ENCODE data around the gene BARX2.

The BARX2 gene

DNA sequence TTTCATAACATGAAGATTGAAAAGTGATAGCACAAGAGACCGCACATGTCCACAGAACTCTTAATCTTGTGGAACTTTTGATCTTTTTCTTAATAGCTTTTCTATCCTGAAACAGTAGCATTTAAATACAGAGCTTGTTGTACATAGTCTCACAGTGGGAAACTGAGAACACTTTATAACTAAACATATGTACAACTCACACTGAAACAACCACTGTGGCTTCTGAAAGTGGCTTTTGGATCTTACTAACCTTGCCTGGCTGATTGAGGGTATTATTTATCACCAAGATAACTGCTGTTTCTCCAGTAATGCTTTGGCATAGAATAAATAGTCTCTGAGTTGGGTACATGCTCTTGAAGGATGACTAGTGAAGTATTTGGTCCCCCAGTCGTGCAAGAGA lies 10.2 kb downstream of the BARX2 start:
- no peaks in the 10 kb centered on the region for H3K9me3 ChIP-seq
- no peaks in the 10 kb centered on the region for H3K4me1 ChIP-seq
- TF ChIP-seq, protein P1, sequence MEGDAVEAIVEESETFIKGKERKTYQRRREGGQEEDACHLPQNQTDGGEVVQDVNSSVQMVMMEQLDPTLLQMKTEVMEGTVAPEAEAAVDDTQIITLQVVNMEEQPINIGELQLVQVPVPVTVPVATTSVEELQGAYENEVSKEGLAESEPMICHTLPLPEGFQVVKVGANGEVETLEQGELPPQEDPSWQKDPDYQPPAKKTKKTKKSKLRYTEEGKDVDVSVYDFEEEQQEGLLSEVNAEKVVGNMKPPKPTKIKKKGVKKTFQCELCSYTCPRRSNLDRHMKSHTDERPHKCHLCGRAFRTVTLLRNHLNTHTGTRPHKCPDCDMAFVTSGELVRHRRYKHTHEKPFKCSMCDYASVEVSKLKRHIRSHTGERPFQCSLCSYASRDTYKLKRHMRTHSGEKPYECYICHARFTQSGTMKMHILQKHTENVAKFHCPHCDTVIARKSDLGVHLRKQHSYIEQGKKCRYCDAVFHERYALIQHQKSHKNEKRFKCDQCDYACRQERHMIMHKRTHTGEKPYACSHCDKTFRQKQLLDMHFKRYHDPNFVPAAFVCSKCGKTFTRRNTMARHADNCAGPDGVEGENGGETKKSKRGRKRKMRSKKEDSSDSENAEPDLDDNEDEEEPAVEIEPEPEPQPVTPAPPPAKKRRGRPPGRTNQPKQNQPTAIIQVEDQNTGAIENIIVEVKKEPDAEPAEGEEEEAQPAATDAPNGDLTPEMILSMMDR (IDR thresholded peaks at IDR 0.05; ENCODE audit: low read depth, low read length) = no peak
- H3K27me3 ChIP-seq = no peaks in the 10 kb centered on the region; the same call in none of the 2 replicates
- no peak overlapping the region for H3K4me3 ChIP-seq (ENCODE audit: low read depth, low read length)
- no peak for DNase-seq
- H3K36me3 ChIP-seq = no peaks in the 10 kb centered on the region

DNA sequence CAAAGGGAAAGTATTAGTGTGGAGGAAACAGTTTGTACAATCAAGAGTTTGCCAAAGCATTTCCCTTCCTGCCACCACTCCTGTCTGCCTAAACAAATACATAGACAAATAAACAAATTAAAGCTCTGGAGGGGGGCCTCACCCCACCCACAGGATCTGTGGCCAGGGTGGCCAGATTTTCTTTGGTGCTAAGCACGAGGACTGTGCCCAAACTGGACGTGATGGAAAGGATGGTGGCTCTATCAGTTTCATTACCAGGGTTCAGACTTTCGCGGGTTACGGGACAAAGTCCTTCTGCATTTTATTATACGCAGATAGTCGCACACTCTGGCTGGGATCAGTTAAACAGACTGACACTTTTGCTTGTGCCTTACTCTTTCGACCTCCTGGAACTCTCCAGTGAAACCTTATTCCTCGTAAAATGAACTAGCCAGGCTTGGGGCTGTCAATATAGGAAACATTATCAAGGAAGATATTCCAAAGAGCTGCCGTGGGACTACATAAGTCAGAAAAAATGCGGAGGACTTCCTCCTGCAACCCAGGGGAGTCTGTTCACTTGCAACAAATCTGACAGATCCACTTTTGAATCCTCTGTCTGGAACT lies 11.2 kb downstream of the BARX2 start:
- no peak overlapping the region for H3K4me3 ChIP-seq (ENCODE audit: low read depth, low read length)
- no peak for DNase-seq
- H3K4me1 ChIP-seq = no peaks in the 10 kb centered on the region
- H3K9me3 ChIP-seq = no peaks in the 10 kb centered on the region
- TF ChIP-seq, protein P1 (IDR thresholded peaks at IDR 0.05; ENCODE audit: low read depth, low read length) = no peak
- no peaks in the 10 kb centered on the region for H3K36me3 ChIP-seq
- H3K27me3 ChIP-seq = no peaks in the 10 kb centered on the region; the same call in none of the 2 replicates

DNA sequence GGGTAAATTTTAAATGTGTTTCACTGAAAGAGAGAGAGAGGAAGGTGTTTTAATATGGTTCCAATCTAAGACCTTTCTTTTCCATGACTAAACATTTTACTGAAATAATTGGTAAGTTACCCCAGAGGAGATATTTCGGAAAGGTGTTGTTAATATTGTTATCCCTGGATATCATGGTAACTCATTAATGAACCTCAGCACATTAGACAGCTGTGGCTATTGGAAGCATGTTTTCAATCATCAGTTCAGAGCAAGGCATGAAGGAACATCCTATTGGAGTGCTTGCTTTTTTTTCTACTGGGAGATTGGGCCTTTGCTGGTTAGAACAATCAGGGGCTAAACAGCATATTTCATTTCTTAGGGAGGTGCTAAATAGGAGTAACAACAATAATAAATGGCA lies 11.8 kb downstream of the BARX2 start:
- Histone ChIP-seq H3K4me3 (ENCODE audit: low read depth, low read length) (no peak overlapping the region), H3K36me3 (no peaks in the 10 kb centered on the region), H3K4me1 (no peaks in the 10 kb centered on the region), H3K9me3 (no peaks in the 10 kb centered on the region), H3K27me3 (no peaks in the 10 kb centered on the region; the same call in none of the 2 replicates)
- no peak for DNase-seq
- TF ChIP-seq, protein P1 (IDR thresholded peaks at IDR 0.05; ENCODE audit: low read depth, low read length) = no peak

DNA sequence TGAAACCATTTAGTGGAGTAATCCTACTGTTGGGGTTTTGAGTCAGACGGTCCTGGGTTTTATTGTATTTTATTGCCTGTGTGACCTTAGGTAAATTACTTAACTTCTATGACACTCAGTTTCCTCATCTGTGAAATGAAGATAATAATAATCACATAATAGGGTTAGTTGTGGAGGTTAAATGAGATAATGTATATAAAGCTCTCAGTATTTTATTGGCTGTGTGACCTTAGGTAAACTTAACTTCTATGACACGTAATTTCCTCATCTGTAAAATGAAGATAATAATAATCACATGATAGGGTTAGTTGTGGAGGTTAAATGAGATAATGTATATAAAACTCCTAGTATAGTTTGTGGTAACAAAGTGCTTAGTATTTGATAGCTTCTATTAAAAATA lies 13.2 kb downstream of the BARX2 start:
- Histone ChIP-seq H3K36me3 (no peaks in the 10 kb centered on the region), H3K4me3 (ENCODE audit: low read depth, low read length) (no peak overlapping the region), H3K9me3 (no peaks in the 10 kb centered on the region), H3K27me3 (no peaks in the 10 kb centered on the region; the same call in none of the 2 replicates), H3K4me1 (no peaks in the 10 kb centered on the region)
- TF ChIP-seq, protein P1 (IDR thresholded peaks at IDR 0.05; ENCODE audit: low read depth, low read length) = no peak
- DNase-seq = no peak

DNA sequence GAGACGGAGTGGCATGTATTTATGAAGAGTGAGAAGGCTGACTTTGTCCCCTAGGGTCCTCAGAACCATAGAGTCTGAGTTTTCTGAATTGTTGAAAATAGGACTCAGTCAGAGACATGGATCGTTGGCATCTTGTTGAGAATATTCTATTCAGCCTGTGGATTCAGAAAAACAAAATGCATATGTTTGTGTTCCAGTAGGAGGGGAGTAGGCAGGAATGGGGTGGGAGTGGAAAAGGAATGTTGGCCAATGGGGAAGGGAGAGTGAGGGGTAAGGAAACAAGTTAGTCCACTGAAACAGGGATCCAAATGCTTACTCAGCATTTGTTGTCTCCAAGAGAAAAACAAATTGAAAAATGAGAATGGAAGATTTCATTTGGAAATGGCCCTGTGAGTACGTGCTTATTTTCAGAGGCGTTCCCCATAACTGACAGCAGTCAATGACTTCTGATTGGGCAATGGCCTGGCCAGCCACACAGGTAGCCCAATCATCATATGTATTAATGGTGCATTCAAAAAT lies 14.7 kb downstream of the BARX2 start:
- no peak for DNase-seq
- Histone ChIP-seq H3K36me3 (no peaks in the 10 kb centered on the region), H3K4me3 (ENCODE audit: low read depth, low read length) (no peak overlapping the region), H3K27me3 (no peaks in the 10 kb centered on the region; the same call in 1 of the 2 replicates), H3K4me1 (no peaks in the 10 kb centered on the region), H3K9me3 (no peaks in the 10 kb centered on the region)
- TF ChIP-seq, protein P1 (IDR thresholded peaks at IDR 0.05; ENCODE audit: low read depth, low read length) = no peak

DNA sequence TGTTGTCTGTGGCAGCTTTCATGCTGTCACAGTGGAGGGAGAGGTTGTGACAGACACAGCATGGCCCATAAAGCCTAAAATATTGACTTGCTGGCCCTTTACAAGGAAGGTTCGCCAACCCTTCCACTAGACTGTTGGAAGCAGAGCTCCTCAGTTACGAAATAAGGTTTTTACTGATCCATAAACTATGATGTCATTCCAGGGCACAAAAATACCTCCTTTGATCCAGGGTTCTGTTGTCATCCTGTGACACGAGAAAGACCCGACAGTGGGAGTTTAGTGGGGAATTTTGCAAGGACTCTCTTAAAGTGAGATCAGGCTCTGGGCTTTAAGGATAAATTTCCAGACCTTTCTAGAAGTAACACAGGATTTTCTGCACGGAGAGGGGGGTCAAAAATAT lies 15.7 kb downstream of the BARX2 start:
- Histone ChIP-seq H3K4me3 (ENCODE audit: low read depth, low read length) (no peak overlapping the region), H3K9me3 (no peaks in the 10 kb centered on the region), H3K27me3 (no peaks in the 10 kb centered on the region; the same call in 1 of the 2 replicates), H3K36me3 (no peaks in the 10 kb centered on the region), H3K4me1 (no peaks in the 10 kb centered on the region)
- DNase-seq = no peak
- TF ChIP-seq, protein P1 (IDR thresholded peaks at IDR 0.05; ENCODE audit: low read depth, low read length) = no peak

All from BE2C (cell line).